Subcutaneous adipose tissue (tissue), 4 donors: ENCODE results near the gene VAV2. TPM values are rescaled to one million over a fixed set of nuclear protein-coding genes. Genes with fewer than 3 reads are reported as not detected.

Source experiments
- total RNA-seq, 4 donors: library from RNA; depleted of rRNA; stranded (reverse); fragments of >200 nt; gene quantifications; one replicate each; pipeline ENCODE4 v1.1.0, GENCODE V29; 2016
- TF ChIP-seq, protein P1 (sequence below): fragments of 450-650 bp; IDR thresholded peaks from one replicate; pipeline ENCODE4 v1.5.1; 2016; ENCODE audit warnings: low read depth, mild to moderate bottlenecking, control low read depth, antibody characterized with exemption, moderate library complexity

VAV2 gene
- total RNA-seq, 4 donors from 2014 or later: 3.6 to 6.8 (median 4.8) TPM

DNA sequence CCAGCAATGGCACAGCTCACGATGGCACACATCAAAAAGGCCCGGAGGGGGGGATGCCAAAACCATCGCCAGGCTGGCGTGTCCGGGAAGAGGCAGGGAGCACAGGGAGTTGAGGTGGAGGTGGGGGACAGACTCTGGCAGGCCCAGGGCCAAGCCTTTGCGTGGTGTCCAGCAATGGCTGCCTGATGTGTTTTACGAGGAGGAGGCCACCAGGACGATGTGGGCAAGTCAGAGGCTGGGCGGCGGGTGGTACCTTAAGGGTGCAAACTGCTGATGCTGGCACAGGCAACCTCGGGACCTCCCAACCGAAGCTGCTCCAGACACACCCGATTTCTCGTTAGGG is 4.7 kb downstream of the VAV2 start:
- TF ChIP-seq, protein P1, sequence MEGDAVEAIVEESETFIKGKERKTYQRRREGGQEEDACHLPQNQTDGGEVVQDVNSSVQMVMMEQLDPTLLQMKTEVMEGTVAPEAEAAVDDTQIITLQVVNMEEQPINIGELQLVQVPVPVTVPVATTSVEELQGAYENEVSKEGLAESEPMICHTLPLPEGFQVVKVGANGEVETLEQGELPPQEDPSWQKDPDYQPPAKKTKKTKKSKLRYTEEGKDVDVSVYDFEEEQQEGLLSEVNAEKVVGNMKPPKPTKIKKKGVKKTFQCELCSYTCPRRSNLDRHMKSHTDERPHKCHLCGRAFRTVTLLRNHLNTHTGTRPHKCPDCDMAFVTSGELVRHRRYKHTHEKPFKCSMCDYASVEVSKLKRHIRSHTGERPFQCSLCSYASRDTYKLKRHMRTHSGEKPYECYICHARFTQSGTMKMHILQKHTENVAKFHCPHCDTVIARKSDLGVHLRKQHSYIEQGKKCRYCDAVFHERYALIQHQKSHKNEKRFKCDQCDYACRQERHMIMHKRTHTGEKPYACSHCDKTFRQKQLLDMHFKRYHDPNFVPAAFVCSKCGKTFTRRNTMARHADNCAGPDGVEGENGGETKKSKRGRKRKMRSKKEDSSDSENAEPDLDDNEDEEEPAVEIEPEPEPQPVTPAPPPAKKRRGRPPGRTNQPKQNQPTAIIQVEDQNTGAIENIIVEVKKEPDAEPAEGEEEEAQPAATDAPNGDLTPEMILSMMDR: no peak

DNA sequence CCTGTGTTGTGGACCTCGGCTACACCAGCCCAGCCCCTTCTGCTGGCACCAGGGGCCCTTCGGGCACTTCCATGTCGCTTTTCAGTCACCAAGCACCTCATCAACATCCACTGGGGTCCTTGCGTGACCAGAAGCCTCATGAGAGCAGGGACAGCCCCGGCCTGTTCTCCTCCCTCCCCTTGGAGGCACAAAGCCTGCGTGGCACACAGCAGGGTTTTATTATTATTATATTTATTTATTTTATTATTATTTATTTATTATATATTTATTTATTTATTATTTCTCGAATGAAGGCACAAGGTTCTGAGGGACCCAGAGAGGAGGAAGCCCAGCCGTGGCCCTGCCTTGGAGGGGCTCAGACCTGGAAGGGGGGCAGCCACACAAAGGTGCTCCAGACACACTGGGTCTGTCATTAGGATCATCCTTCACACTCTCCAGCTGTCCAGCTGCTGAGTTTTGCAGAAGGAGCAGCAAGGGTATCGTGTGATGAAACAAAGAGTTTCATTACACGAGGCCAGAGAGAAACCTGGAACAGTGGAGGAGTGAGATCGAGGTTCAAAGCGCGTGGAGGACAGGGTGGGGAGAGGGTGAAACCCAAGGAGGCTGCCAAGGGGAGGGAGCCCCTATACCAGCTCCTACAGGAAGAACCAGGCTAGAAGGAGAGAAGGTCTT is 5.2 kb downstream of the VAV2 start:
- TF ChIP-seq, protein P1: no peak

DNA sequence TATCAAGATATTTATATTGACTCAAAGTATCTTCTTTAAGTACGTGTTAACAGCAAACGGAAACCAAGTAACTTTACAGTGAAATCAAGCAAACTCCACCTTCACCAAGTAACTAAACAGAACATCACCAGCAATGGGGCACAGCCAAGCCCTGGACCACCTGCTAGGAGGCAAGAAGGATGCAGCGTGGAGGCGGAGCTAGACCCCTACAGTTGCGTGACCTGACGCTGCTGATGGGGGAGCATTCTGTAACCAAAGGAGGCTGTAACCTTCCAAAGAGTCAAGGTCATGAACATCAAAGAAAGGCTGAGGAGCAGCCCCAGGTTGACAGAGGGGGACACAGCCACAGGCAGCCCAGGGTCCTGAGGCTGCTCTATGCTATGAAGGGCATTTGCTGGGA is 6.1 kb downstream of the VAV2 start:
- TF ChIP-seq, protein P1: no peak

DNA sequence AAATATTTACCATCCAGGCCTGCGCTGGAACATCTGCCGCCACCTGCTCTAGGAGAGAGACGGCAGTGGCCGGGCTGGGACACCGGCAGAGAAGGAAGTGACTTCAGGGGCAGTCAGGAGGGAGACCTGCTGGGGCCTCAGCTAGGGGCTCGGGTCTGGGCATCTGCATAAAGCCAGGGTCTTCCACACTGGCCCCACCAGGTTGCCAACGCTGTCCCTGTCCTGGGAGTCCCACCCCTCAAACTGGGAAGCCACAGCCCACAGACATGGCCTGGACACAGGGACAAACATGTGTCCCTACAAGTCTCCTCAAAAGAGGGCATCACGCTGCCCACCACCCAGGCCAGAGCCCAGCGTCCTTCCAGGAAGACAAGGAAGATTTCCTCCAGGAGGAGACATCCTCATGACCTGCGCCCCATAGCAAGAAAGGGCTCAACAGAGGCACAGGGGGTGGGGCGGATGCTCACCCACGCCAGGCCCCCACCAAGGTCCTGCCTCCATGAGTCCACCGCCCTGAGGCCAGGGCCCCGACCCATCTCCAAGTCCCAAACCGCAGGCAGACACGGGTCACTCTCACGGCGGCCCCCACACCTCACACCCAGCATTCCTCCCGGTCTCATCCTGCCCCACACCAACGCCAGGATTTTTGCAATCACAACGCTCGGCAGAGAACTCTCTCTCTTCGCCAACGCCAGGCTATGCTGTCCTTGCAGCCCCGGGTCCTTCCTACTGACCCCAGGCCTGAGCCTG is 9.0 kb downstream of the VAV2 start:
- TF ChIP-seq, protein P1: no peak

- TF ChIP-seq, protein P1: no peak
Observed at GRCh38 chr9:133981958-133982681, 10.0 kb downstream of the VAV2 start.

DNA sequence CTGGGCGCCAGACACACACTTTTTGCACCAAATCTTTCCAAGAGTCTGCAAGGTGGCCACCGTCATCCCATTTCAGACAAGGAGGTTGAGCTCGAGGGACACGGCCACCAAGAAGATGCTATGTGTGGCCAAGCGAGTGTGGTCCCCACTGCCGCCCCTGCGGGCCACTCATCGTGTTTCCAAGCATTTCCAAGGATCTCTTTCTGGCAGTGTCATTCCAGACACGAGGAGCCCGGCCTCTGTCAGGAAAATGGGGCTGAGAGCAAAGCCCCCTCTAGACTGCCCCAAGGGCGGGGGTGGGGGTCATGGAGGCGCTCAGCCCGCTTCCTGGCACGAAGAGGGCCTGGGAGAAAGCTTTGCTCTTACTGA is 10.6 kb downstream of the VAV2 start:
- TF ChIP-seq, protein P1: no peak
